GM12873 (cell line): ENCODE results near the gene TSBP1.

Experiments
- TF ChIP-seq, protein P1 (sequence below): IDR thresholded peaks from 2 replicates; pipeline ENCODE4 v1.5.1; 2012; ENCODE audit warnings: low read depth, mild to moderate bottlenecking, moderate library complexity, low read length, control low read depth; ENCODE audit not compliant: insufficient read depth; ENCODE audit errors: missing control alignments

TSBP1 gene

DNA sequence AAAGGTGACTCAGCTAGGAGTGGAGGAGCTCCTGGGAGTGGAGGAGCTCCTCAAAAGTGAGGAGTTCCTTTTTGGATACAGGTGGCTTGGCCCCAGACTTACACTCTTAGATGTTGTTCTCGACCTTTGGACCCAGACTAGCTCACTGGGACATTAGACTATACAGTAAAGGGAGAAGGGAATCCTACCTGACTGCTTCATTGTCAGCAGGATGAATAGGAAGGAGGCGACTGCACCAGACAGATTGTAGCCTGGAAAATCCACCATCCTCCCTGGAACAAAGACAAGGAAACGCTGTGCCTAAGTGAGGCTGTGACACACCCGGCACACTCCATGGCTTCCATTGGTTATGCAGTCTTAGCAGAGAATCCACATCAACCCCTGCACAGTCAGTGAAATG, 35.2 kb upstream of the TSBP1 start, which contains the start of gene BTNL2:
BTNL2 (minus strand) TSS at position 325 of the 400 bp plus-strand sequence; CDS start at position 267, 58 bp downstream.
- TF ChIP-seq, protein P1, sequence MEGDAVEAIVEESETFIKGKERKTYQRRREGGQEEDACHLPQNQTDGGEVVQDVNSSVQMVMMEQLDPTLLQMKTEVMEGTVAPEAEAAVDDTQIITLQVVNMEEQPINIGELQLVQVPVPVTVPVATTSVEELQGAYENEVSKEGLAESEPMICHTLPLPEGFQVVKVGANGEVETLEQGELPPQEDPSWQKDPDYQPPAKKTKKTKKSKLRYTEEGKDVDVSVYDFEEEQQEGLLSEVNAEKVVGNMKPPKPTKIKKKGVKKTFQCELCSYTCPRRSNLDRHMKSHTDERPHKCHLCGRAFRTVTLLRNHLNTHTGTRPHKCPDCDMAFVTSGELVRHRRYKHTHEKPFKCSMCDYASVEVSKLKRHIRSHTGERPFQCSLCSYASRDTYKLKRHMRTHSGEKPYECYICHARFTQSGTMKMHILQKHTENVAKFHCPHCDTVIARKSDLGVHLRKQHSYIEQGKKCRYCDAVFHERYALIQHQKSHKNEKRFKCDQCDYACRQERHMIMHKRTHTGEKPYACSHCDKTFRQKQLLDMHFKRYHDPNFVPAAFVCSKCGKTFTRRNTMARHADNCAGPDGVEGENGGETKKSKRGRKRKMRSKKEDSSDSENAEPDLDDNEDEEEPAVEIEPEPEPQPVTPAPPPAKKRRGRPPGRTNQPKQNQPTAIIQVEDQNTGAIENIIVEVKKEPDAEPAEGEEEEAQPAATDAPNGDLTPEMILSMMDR = no peak

DNA sequence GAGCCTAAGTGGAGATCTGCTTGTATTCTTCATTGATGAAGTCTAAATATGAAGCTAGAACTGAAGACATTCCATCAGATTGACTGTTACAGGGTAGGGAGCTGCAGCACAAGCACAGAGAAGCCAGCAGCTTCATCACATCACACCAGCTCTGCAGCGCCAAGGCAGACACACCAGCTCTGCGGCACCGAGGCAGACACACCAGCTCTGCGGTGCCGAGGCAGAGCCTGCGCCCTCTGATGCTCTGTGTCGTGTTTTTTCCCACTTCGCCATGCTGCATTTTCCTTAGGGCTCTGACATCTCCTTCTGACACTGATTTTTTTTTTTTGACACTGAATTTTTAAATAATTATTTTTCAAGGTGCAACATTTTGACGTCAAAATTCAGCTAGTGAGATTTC, 34.5 kb upstream of the TSBP1 start:
- TF ChIP-seq, protein P1 = no peak

DNA sequence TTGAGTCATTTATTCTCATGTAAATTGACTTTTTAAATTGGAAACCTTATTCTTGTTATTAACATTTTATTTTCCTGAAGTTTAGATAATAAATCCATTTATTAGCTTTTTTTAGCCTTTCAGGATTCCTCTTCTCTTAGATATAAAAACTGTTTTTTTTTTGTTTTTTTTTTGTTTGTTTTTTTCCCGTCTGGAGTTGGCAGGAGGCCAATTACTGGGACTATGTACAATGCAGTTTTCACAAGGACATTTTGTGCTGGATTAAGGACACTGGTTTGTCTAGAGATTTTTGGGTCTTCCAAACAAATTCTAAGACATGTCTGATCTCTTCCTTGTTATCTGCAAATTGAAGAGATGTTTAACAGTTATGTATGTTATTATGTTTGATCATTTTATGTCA, 34.0 kb upstream of the TSBP1 start:
- TF ChIP-seq, protein P1 = no peak

DNA sequence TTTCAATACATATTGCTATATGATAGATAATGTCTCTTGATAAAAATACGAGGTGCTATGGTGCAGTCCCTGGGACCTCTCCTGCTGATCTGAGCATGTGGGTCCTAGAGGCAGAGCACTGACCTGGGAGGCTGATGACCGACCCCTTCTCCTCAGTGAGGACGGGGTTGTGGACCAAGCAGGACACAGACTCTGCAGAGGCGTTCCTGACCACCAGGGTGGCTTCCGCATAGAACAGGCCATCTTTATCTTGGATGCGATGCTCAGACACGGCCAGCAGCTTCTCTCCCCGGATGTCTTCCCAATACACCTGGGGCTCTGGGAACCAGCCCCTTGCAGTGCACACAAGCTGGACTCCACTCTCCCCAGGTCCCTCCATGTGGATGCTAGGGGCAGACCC, 31.1 kb upstream of the TSBP1 start:
- TF ChIP-seq, protein P1 = no peak

DNA sequence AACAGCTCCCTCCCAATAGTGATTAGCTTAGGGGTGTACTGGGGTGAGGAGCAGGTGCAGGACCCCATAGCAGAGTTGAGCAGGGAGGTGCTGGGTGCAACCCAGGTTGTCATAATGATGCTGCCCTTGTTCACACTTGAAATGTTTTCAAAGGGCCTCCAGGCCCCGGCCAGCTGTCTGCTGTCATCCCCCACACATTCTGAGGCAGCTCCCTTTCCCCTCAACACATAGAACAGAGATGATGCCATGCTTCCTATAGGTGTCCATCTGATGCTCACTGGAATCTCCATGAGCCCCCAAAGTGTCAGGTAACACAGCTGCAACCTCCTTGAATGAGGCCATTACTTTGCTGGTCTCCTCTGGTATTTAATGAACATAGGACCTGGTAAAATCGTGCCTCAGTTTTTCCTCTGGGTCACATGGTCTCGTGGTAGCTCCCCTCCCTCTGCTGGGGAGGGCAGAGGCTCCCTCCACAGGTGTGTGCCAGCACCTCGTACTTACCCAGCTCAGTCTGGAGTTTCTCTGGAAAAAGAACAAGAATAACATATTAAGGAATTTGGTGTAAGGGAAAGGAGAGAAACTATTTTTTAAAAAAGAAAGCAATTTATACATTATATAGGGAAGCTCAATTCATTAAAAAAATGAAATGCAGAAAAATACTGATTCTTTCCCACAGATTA, 29.7 kb upstream of the TSBP1 start:
- TF ChIP-seq, protein P1 = no peak

DNA sequence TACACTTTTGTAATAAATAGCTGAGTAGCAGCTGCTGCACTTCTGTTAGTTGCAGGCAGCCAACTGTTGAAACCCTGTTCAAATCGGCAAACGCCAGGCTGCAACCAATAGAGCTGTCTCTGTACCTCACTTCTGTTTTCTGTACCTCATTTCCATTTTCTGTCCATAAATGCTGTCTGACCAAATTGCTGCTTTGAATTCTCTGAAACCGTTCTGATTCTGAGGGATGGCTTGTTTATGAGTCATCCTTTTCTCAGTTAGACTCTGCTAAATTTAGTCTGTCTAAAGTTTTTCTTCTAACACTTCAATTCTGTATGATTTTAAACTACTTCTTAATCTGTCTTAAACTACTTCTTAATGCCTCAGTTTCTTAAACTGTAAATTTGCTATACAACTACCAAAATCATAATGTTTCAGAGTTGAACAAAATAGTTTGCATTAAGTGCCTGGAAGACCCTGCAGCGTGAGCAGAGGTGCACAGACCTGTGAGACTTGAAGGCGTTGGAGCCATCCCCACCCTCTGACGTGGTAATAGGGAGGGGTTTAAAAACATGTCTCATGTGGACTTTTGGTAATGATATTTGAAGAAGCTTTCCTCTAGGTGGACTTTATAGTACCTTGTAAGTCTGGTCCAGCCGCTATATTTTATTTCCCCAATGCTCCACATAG, 25.7 kb upstream of the TSBP1 start:
- TF ChIP-seq, protein P1 = no peak

DNA sequence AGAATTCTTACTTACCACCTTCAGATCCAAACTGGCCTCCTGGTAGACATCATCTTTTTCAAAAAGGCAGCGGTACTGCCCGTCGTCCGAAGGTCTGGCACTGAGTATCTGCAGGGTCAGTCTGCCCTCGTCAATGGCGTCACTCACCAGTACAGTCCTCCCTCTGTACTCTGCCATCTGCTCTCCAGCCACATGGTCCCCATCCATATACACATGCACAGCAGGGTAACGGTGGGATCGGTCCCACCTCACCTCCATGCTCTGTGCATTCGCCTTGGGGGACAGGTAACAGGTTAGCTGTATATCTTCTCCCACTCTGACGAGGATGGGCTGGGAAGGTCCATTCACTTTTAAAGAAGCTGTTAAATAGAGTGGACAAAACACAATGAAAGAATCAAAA, 24.3 kb upstream of the TSBP1 start:
- TF ChIP-seq, protein P1 = no peak
